ENCODE results near the gene PCK2.

Gene PCK2

DNA sequence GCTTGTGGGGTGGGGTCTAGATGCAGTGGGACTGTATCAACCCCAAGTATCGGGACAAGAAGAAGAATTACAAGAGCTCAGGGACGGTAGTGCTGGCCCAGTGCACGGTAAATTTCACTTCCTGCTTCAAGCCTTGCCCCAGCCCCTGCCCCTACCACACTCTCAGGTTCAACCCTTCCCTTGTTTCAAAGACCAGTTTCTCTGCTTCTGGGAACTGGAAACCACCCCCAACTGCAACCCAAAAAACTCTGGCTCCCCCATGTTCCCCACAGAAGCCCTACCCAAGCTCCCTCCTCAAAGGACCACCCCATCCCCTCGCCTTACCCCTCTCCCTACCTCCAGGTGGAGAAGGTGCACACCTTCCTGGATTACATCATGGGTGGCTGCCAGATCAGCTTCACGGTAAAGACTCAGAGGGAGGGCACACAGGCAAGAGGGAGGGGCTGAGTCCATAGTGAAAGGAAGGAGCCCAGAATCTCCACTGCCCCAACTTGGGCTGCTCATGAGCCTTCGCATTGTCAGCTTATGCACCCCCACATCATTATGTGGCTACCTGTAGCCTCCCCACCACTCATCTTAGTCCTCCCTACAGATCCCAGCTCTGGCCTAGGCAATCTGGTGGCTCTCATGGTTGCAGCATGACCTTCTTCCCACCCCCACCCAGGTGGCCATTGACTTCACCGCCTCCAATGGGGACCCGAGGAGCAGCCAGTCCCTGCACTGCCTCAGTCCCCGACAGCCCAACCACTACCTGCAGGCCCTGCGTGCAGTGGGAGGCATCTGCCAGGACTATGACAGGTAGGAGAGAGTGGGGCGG, 18.4 kb upstream of the PCK2 start:
- no peak for DNase-seq (ENCODE audit: low spot score)

DNA sequence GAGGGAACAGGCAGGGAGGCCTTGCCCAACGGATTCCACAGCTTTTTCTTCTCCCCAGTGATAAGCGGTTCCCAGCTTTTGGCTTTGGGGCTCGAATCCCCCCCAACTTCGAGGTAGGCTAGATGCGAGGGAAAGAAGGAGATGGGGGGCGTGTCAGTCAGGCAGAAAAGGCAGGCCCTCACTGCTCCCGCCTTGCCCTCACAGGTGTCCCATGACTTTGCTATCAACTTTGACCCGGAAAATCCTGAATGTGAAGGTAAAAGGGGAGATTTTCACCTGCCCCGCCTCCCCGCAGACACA, 17.9 kb upstream of the PCK2 start:
- no peak for DNase-seq (ENCODE audit: low spot score)

DNA sequence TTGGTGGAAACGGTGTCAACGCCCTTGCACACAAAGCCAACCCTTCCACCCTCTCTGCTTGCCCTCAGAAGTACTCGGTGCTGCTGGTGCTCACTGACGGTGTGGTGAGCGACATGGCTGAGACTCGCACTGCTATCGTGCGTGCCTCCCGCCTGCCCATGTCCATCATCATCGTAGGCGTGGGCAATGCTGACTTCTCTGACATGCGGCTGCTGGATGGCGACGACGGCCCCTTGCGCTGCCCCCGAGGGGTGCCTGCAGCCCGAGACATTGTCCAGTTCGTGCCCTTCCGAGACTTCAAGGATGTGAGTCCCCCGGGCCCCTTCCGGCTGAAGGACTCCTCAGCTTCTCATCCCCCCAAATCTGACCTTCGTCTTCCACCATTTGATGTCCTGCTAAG, 17.0 kb upstream of the PCK2 start:
- no peak for DNase-seq (ENCODE audit: low spot score)

DNA sequence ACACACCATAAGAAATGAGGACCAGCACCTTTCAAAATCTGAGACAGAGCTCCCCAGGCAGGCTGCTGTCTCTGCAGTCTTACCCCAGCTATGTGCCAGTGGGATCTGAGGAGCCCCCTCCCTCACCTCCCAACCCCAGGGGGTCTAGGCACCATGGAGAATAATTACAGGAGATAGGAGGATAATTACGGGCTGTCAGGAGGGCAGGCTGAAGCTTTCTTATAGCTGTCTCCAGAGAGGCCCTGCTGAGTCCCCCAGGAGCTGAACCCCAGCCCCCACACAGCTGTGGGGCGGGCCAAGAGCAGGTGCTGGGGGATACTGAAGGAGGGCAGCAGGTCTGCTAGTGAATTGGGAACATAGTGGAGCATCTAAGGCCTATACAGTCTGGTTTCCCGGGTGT, 16.0 kb upstream of the PCK2 start:
- DNase-seq (ENCODE audit: low spot score) = no peak

DNA sequence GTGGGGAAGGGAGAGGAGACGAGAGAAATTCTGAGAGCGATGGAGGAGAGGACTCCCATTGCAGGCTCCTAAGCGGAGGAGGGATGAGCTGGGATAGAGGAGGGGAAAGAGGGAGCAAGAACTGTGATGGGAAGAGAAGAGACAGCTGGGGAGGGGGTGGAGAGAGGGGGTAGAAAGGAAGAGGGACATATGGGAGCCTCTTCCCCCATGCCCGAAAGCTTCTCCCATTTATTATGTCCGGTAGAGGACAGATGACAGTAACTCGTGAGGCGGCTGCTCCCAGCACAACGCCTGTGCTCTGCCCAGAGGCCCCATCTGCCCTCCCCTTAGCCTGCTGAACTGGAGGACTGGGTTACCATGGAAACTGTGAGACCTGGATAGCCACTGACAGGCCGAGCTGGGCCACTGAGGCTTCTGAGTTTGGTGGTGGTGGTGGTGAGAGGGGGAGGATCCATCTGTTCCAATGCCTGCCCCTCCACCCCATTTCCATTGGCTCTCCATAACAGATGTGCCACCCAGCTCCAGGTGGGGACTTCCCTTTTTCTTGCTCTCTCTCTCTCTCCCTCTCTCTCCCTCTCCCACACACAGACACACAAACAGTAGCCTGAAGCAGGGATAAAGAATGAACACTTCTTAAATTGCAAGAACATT, 14.5 kb upstream of the PCK2 start:
- no peak for DNase-seq (ENCODE audit: low spot score)

DNA sequence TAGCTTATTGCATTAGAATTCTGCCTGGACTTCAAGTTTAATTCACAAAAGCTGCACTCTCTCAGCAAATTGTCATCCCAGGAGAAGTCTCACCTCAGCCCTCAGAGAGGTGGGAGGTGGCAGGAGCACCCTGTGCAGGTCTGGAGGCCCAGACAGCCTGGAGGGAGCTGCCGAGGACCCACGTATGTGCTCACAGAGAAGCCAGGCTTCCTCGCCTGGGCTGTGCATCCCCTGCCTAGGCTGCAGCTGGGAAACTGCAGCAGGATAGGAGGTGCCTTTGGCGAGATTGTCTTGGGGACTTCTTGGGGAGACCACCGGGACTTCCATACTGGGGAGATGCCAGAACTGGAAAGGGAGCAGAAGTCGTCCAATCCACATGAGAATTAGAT, 14.0 kb upstream of the PCK2 start:
- DNase-seq (ENCODE audit: low spot score) = no peak

DNA sequence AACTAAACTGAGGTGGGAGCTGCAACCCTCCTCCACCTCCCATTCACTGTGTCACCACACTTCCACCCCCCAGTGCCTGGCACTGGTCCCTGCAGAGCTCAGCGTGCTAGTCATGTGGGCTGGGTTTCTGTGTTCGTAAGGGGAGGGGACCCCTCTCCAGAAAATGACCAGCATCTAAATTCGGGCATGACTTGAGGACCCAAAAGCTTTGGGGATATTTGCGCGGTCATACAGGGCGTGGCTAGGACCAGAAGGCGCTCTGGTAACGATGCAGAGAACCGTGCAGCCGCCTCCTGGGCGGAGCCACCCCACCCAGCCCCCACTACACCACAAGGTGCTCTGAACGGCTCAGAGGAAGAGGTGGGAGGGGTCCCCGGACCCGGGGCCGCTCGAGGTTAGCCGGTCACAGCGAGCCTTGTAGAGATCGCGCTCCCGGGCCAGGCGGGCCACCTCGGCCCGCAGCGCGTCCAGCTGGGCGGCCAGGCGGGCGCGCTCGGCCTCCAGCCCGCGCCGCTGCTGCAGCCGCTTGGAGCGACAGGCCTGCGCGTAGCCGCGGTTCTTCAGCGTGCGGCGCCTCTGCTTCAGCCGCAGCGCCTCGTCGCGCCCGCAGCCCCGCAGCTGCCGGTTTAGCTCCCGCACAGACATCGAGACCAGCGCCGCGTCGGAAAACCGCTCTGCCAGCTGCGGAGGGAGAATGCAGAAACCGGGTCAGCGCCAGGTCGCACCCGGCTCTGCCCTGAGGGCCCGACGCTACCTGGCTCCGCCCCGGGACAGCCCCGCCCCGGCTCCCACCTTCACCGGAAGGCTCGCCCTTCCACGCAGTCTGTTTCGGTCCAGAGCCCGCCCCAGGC, 13.0 kb upstream of the PCK2 start:
- DNase-seq (ENCODE audit: low spot score) = peak; percentile 69

DNA sequence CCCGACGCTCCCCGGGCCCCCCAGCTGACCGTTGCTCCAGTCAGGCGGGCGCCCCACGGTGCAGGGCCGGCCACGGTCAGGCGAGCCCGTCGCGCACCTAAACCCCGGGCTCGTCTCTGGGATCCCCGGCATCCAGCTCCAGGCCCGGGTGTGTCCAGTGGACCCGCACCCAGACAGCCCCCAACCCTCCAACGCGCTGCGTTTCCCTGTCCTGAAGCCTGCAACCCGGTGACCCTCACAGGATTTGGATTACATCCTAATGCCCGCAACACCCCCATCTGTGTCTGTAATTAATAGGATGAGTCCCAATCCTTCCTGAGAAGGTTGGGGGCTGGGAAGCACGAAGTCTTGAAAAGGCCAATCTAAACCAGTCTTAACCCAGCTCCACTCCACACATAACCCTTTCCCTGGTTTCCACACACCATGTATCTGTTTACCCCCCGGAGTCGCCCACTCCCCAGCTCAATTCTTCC, 12.3 kb upstream of the PCK2 start:
- DNase-seq (ENCODE audit: low spot score) = no peak

DNA sequence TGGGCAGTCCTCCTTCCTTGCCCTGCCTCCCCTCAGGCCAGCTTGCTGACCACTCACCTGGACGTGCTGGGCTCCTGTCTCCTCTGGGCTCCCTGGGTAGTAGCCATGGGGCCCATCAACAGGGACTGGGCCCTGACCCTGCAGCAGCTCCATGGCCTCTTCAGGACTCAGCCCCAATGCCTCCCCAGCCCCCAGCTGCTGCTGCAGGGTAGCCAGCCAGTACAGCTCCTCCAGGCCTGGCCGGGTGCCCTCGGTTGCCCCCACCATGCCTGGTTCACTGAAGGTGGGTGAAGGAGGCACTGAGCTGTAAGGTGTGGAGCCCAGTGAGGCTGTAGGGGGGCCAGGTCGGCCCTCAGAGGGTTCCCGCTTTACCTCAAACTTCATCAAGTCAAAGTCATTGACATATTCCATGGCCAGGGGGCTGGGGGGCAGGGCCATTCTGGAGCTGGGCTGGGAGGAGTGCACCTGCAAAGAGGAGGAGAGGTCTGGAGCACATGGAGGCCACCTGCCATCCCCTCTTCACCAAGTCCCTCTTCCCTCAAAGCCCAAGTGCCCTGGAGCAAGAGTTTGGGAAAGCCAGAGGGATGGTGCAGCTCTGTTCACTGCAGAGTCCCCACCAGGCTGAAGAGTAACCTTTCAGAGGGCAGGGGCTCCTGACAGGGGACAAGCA, 11.6 kb upstream of the PCK2 start:
- DNase-seq (ENCODE audit: low spot score) = no peak

DNA sequence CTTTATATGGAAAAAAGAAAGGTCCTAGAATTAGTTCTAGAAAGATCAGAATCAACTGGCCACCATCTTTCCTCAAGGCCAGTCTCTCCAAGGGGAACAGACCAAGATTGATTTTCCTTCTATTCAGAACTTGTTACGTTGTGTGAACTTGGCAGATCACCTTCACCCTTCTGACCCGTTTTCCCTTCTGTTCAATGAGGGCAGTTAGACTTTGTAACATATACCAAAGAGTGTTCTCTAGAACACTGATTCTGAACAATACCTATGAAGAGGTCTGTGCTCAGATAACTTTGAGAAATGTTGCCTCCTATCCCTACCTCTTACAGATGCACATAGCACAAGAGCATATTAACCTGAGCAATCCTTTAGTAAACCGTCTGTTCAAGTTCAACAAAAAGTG, 10.6 kb upstream of the PCK2 start:
- no peak for DNase-seq (ENCODE audit: low spot score)

DNA sequence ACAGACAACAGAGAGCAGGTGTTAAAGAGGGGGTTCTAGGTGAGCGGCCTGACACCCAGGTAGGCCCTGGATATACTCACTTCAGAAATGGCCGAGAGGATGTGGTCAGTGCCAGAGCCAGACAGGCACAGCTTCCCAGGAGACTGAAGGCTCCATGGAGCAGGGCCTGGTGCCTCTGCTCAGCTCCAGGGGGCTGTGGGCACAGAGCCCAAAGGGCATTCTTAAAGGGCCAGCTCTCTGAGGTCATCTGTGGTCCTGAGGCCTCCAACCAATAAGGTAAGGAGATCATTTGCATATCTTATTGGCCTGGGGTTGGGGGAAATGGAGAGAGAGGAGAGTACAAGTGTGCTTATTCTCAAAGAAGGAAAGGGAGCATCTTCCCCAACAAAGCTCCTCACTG, 9.7 kb upstream of the PCK2 start:
- DNase-seq (ENCODE audit: low spot score) = no peak

DNA sequence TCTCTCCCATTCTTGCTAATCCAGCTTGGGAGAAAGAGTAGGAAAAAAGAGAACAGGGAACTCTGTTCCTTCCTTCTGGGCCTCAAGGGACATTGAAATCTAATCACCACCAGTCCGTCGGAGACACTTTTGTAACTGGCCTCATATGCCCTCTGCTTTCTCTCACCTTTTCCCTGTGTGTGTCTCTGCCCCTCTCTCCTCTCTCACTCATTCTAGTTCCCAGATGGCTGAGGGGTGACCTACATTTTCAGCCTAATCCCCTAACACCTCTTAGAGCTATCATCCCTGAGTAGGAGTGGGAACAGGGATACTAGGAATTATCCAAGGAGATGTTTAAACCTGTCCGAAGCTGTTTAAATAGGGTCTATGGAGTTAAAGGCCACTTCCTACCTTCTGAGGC, 8.9 kb upstream of the PCK2 start:
- DNase-seq (ENCODE audit: low spot score) = no peak

DNA sequence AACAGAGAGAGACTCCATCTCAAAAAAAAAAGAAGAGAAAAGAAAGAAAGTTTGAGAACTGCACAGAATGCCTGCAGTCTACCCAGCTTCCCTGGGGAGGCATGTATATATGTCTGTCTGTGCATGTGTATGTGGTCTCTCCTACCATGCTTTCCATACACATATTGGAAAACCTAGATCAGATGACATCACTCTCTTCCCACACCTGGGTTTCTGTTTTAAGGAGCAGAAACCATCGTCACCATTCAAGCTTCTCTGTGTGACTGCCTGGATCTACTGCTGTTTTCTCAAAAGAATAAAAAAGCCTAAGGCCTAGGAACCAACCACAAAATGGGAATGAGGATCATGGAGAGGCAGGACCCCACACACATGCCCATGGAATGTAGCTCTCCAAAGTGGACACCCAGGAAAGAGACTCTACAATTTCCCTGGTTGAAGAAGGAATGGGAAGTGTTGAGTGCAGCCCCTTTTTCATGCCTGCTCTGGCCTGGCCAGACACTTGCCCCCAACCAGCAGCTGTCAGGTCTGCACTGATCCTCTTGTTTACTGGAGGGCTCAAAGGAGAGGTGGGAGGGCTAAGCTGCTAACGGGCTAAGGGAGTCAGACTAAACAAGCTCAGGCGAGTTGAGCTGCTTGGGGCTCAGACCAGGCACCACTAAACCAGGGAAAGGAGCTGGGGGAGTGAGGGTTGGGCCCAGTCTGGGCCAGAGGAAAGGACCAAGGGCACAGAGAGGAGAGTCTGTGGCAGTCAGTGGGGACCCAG, 7.7 kb upstream of the PCK2 start:
- no peak for DNase-seq (ENCODE audit: low spot score)

DNA sequence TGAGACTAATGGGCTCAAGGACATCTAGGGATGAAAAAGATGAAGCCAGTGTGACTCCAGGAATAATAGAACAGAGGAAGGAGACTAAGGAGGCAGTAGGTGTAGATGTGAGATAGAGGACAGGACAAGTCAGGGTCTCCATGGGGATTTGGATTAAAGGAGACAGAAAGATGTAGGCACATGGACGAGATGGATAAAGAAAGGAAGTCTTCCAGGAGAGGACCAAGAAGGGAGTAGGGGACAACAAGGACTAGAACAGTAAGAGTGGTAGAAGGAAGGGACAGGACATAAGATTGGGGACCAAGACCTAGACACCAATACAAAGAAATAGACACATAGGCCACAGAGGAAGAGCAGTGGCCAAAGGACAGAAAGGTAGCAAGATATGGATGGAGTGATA, 7.1 kb upstream of the PCK2 start:
- DNase-seq (ENCODE audit: low spot score) = no peak

DNA sequence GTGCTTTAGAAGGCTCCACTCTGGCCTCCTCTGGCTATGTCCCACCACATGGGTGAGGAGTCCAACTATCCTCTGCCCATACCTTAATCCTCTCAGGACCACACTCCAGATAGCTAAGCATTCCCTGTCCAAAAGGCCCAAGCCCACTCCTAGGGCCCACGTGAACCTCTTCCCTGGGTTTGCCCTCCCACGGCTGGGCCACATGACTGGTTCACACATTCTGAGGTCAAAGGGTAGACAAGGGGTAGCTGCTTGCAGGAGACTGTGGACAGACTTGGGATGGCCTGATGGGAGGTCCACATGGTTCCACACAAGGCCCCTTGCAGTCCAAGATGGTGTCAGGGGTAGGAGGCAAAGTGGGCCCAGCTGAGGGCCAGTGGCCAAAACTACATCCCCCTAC, 6.0 kb upstream of the PCK2 start:
- DNase-seq (ENCODE audit: low spot score) = no peak

DNA sequence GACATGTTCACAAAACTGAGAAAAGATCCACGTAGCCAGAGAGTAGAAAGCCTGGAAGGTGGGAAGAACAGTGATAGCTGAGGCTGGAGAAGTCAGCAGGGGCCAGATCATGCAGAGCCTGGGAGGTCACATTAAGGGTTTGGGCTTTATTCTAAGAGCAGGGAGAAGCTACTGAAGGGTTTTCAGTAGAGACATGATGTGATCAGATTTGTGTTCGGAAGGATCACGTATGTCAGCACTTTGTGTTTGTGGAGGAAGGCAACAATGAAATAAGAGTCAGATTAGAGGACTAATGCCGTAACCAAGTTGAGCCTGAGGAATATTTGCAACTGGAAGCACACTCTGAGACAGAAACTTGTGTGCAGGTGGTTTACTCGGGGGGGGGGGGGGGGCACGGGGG, 4.2 kb upstream of the PCK2 start:
- no peak for DNase-seq (ENCODE audit: low spot score)

DNA sequence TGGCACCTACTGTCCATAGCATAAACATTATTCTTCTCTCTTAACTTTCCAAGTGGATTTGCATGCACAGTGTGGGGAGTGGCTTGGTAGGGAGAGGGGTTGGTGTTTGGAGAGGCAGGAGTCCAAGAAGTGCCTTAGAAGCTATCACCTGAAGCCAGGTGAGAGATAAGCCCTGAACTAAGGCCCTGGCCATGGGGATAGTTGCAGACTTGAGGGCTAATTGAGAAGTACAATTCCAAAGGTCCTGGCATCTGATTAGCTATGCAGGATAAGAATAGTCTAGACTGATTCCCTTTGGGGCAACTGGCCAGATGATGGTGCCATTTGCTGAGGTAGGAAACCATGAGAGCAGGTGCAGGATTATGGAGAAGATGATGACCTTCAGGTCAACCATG, 2.0 kb upstream of the PCK2 start:
- no peak for DNase-seq (ENCODE audit: low spot score)

DNA sequence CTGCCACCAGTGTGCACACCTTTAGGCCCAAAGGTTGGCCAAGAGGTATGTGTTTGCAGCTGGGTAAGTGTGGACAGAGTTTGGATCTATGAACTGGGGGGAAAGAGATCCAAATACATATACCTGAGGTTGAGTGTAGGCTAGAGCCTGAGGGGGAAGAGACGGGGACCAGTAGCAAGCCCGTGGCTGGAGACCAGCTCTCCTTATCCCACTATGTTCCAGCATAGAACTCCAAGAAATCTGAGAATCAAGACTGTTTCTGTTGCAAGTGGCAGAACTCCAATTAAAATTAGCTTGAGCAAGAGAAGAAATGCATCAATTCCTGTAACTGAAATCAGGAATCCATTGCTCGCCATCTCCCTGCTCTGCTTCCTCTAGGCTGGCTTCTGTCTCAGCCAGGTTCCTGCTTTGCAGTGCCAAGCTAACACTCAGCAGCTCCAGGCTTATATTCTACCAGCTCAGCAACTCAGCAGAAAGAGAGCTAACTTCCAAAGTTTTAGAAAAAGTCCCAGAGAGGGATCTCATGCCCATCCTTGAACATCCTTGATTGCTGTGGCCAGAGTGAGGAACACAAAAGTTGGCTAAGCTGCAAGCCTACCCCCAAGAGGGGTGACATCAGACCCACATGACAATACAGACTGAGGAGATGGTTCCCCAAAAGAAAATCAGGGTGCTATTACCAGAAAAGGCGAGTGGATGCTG, 1.5 kb upstream of the PCK2 start:
- DNase-seq (ENCODE audit: low spot score) = no peak

DNA sequence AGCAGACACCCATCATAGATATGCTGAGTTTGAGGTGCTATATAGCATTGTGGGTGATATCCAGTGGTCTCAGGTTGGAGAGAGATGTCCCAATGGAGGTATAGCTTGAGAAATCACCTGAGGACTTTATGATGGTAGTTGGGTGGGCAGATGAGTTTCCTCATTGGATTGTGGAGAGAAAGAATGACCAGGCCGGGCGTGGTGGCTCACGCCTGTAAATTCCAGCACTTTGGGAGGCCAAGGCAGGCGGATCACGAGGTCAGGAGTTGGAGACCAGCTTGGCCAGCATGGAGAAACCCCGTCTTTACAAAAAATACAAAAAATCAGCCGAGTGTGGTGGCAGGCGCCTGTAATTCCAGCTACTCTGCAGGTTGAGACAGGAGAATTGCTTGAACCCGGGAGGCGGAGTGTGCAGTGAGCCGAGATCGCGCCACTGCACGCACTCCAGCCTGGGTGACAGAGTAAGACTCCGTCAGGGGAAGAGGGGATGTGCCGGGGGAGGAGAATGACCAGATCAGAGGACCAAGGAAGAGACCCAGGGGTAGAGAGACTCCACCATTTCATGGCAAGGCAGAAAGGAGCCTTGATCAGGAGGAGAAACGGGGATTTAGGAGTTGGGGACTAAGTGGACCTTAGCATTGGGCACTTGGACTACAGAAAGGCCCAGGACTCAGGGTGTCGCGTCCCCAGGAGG, 757 bp upstream of the PCK2 start:
- no peak for DNase-seq (ENCODE audit: low spot score)

DNA sequence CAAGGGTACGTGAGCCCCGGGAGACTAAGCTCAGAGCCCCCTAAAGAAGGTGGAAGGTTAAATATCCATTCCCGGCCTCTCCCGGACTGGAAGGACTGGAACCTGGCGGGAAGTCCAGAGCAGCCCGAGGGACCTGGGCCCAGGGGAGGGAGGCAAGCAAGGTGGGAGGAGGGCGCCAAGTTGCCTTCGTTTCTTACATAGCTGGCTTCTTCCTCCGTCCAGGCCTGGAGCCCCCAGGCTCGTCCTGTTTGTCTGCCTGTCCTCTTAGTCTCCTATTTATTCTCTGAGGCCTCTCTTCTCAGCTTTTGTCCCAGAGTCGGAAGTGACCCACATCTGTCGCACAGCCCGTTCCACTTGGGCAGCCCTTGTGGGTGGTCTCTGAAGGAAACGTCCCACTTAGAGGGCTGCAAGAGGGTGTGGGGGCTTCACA, 745 bp downstream of the PCK2 start:
- no peak for DNase-seq (ENCODE audit: low spot score)
